Inferior parietal cortex (tissue), 1 donor: Measurements from ENCODE around the gene LBH.

Experiments used
- DNase-seq: peaks from one replicate; pipeline ENCODE4 v3.0.0-alpha.2; 2016; ENCODE audit errors: extremely low spot score

Gene LBH

GRCh38 chr2:30273574-30273929, 42.2 kb downstream of the LBH start:
- DNase-seq: no peak

DNA sequence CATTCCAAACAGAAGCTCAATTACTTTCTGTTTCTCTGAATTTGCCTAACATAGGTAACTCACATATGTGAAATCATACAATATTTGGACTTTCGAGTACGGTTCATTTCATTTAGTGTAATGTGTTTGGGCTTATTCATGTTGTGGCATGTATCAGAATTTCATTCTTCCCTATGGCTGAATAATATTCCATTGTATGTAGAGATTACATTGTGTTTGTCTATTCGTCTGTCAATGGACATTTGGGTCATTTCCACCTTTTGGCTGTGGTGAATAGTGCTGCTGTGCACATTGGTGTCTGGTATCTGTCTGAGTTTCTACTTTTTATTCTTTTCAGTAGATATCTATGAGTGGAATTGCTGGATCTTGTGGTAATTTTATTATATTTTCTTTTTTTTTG, 43.9 kb downstream of the LBH start:
- no peak for DNase-seq

GRCh38 chr2:30276455-30276911, 45.1 kb downstream of the LBH start:
- no peak for DNase-seq

GRCh38 chr2:30277582-30277981, 46.2 kb downstream of the LBH start:
- no peak for DNase-seq

DNA sequence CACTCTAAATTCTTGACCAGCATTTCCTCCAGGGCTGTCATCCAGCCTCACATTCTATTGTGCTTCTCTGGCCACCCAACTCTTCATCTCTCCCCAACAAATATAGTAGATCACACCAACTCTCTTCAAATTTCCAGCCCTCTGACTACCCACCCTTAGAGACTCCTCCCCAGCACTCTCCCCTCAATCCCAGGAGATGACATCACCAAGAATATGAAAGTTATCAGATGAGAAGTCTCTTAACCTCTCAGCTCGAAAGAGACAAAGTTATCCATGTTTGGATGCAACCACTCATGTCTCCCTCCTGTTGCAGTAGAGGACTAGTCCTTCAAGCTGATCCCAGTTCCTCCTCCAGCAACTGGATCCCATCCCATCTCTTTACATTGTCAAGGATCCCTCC, 47.1 kb downstream of the LBH start:
- DNase-seq: no peak

GRCh38 chr2:30280596-30281434, 49.5 kb downstream of the LBH start:
- DNase-seq: no peak

GRCh38 chr2:30282081-30282480, 50.7 kb downstream of the LBH start:
- no peak for DNase-seq

DNA sequence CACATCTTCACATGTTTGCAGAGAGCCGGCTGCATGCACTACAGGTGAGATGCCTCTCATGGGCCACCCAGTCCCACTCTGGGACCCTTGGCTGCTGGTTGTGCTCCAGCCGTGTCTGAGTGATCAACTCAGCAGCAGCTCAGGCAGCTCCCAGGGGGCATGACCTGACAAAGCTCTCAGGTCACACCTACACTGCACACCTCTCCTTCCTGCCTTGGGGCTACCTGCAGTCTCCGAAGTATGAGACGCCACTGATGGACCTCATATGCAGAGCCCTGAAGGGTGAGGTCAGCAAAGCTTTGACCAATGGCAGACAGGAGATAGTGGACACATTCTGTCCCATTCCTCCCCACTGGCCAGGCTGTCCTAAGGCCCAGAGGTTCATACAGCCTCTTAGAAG, 51.4 kb downstream of the LBH start:
- no peak for DNase-seq

GRCh38 chr2:30283931-30284565, 52.7 kb downstream of the LBH start:
- DNase-seq: no peak

GRCh38 chr2:30285758-30286157, 54.4 kb downstream of the LBH start:
- no peak for DNase-seq

DNA sequence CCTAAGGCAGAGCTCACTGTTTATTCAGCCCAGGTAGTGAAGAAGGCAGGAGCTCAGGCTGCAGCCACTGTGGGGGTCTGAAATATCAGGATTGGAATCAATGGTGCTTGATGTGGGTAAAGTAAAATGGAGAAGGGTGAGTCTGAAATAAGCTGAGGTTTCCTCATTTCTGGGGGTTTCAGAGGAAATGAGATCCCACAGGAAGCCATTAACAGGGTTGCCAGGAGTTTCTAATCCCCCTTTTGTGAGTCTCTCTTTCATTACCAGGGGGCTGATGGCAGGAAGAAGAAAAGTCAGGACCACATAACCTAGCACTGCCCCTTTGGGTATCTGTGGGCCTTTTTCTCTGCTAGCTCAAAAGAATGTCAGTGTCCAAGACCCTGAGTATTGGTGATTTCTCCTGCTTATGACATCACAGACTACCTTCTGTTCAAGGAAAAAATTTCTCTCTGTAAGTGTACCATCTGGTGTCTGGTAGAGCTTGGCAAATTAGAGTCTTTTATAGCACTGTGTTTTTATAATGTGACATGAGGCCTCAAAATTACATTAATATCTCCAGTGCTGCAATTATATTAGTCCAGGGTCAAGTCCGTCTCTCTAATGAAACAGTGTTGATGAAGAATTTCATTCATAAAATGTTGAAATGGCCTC, 56.0 kb downstream of the LBH start:
- DNase-seq: no peak

DNA sequence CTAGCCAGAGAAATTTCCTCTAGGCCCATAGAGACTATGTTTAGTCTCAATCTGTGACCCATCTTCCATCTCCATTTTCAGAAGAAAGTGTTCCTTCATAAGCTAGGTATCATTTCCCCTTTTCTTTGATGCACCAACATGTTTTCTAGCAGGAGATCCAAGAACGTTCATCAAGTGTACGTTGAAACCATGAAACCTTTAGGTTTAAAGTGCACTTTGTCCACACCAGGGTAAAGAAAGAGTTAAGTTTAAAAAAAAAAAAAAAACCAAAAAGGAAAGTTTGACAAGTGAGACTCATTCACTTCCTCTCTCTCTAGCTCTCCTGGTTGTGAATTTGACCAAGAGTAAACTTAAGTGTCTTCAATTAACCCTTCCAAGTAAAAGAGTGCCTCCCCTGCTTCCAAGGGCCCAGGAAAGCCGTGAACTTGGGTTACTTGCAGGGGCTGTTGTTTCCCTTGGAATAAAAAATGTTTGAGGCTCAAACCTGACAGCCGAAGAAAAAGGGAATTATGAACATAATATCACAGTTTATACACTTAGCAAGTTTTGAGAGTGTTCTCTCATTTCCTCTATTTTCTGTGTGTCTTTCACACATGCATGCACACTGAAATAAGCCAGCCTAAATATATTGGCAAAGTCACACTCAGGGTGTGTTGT, 56.7 kb downstream of the LBH start:
- DNase-seq: no peak

DNA sequence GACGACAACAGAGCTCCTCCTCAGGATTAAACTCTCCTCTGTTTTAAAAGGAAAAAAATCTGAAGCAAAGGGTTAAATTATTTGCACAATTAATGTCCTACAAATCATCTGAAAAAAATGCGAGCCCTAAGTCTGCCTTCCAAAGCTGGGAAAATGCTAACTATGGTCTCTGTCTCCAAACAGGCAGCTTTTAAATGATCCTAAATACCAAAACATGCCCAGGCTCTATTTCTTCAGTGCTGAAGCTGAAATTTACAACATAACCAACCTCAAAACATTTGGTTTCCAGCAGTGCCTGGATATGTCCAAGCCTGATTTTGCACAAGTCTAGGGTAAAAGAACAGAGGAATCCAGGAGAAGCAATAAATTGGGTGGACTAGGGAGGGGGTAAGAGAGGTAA, 57.2 kb downstream of the LBH start:
- DNase-seq: no peak

- peak; percentile 8 for DNase-seq
Observed at GRCh38 chr2:30293303-30293921, 62.1 kb downstream of the LBH start.

GRCh38 chr2:30294133-30294532, 62.8 kb downstream of the LBH start:
- DNase-seq: no peak

DNA sequence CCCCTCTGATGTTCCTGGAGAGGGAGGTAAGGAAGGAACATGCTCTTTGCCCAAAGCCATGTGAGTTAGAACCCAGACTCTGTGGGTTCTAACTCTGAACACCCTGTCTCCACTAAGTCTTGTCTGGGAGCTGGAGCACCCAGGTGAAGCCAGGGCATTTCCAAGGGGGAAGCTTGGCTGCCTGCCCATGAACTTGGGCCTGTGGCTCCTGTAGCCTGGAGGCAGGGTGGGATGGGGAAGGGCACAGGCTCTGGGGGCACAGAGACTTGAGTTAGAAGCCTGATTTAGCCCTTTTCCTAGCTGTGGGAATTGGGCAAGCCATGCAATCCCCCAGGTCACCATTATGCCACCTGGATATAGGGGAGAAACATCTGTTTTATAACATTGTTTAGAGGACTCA, 65.2 kb downstream of the LBH start:
- DNase-seq: no peak

DNA sequence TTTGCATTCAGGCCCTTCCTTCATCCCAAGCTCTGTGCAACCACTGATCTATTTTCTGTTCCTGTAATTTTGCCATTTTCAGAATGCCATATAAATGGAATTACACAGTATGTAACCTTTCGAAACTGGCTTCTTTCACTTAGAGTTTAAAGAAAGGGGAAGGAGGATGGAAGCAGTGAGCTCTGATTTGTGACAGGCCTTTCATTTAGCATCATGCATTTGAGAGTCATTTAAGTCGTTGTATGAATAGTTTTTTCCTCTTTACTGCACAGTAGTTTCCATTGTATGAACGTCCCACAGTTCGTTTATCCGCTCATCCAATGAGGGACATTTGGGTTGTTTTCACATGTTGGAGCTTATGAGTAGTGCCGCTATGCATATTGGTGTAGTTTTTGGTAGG, 67.0 kb downstream of the LBH start:
- DNase-seq: no peak

DNA sequence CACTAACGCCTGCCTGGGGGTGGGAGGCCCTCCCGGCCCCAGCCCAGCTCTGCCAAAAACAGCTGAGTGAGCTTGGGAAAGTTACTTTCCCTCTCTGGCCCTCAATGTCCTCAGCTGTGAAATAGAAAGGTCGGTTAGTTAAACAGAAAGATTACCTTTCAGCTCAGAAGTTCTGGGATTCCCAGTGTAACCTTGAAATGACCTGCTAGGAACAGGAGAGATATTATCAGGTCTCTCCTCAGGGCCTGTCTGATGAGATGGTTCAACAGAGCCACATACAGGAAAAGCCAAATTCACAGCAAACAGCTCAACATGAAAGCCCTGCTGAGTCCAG, 68.8 kb downstream of the LBH start:
- no peak for DNase-seq

DNA sequence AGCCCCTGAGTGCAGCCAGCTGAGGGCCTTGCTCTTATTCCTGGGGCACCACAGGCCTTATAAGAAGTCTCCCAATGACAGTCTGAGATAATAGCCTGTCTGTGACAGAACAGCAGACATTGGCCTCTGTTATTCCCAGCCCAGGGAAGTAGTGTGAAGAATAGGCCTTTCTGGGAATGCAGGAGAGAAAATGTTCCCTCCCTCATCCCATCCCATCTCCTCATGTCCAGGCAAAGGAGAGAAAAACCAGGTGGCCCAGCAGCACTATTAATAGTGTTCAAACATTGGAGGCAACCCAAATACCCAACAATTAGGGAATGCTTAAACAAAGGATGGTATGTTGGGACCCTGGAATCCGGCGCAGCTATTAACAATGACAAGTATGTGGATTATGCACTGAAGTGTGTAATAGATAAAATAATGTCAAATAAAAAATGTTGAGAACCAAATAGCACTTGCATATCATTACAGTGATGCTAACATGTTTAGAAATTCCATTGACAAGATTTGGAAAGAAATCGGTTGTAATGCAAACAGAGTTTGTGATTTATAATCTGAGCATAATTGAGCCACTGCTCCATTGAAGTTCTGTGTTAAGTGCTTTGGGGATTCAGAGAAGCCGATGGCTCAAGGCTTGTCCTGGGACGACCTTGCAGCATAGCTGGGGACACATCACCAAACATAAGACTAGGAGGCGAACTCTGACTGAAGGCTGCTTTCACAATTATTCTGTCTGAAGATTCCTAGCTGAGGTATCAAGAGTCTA, 69.3 kb downstream of the LBH start:
- DNase-seq: no peak

GRCh38 chr2:30301551-30301950, 70.2 kb downstream of the LBH start:
- DNase-seq: no peak

- DNase-seq: no peak
Observed at GRCh38 chr2:30302566-30302965, 71.2 kb downstream of the LBH start.
